GM18909 (cell line): ENCODE measurements around the gene HSF2.

Experiments
- ATAC-seq: cut with Tn5 transposase; IDR thresholded peaks from one replicate; pipeline ENCODE4 v1.9.1; 2021; ENCODE audit warnings: mild to moderate bottlenecking; ENCODE audit not compliant: unreplicated experiment, poor library complexity

HSF2 gene

GRCh38 chr6:122399348-122400120 lies at the start of gene HSF2:
Gene HSF2 (plus strand): TSS chr6:122399652. CDS start chr6:122399738, 86 bp downstream.
- peak; percentile 99 for ATAC-seq

- no peak for ATAC-seq
These were observed 46.3 kb upstream of the HSF2 start for GRCh38 chr6:122352981-122353664.

DNA sequence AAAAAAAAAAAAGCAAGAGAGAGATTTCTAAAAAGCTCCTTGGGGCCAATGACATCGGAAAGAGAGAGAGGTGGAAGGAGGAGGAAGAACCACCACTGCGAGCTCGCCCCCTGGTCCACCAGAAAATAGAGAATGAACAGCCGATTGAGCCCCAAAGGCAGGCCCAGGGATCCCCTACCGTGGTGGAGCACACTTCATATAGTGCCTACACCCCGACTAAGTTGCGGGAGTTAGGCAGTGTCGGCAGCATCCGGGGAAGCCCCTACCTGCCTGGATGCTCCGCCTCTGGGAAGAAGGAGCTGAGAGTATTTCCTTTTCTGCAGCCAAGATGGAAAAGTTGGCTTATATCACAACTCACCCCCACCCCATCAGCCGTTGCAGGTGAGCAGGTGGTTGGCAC lies 38.6 kb upstream of the HSF2 start:
- ATAC-seq: no peak

- no peak for ATAC-seq
These were observed 38.0 kb upstream of the HSF2 start for GRCh38 chr6:122361314-122361979.

DNA sequence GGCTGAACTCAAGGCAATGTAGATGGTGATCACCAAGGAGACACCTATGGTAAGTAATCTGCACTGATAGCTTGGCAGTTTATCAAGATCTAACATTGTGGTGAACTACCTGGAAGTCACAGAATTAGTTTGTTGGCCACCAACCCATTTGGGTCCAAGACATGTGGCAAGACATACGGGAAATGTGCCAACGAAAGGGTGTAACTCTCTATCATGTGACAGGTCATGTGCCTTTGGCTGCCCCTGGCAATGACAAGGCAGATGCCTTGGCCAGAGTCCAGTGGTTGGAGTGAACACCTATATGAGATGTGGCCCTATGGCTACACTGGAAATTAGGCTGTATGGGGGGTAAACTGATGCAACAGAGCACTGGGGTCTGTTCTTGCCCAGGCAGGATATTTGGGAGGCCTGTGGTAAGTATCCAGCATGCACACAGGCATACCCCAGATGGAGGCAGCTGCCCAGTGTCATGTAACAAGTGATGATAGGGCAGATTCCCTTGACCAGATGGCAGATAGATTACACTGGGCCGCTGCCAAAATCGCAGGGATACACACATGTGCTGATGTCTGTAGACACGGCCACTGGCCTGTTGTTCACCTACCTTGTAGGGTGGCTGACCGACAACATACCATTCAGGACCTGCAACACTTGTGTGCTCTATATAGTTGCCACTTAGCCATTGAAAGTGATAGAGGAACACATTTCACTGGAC lies 35.5 kb upstream of the HSF2 start:
- ATAC-seq: no peak

DNA sequence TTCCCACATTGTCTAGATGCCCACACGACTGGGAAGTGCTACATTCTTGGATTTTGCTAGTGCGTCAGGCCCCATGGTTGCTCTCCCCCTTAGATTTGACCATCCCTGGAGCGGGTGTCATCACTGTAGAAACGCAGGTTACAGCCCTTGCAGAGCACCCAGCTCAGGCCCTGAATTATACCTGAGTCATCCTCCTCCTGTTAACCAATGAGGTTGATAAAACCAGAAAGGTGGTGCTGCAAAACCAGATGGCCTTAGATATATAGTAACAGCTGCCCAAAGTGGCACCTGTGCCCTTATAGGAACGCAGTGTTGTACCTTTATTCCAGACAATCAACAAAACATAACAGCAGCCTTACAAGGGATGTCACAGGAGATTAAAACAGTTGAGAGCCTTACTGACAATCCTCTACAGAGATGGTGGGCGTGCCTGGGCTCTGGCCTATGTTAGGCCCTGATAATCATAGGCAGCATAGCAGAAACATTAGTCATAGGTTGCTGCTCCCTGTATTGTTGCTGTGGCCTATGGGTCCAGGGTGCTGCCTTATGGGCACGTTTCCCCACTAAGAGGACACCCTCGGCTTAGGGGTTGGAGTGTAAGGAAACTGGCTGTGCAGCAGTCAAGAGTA lies 33.6 kb upstream of the HSF2 start:
- ATAC-seq: no peak

GRCh38 chr6:122367171-122367570 lies 32.3 kb upstream of the HSF2 start:
- no peak for ATAC-seq

GRCh38 chr6:122369536-122369935 lies 29.9 kb upstream of the HSF2 start:
- no peak for ATAC-seq

- no peak for ATAC-seq
These were observed 26.8 kb upstream of the HSF2 start for GRCh38 chr6:122372647-122373046.

DNA sequence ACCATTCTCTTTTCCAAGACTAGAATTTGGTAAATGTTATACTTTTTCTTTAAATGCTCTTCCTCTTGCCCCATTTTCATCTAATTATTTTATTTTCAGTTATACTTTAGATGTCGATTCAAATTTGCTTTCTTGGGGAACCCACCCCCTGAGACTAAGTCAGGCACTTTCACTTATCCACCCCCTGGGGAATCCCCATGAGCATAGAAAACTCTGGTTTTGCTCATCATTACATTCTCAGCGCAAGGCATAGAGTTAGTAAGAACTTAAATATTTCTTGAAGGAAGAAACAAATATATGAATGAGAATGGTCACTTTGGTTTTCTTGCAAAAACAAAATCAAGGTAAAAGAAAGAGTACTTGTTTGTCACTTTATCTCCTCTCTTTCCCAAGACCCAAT lies 25.1 kb upstream of the HSF2 start:
- no peak for ATAC-seq

- ATAC-seq: no peak
These were observed 23.2 kb upstream of the HSF2 start for GRCh38 chr6:122376246-122376645.

GRCh38 chr6:122381494-122382265 lies 17.8 kb upstream of the HSF2 start:
- ATAC-seq: peak; percentile 100

DNA sequence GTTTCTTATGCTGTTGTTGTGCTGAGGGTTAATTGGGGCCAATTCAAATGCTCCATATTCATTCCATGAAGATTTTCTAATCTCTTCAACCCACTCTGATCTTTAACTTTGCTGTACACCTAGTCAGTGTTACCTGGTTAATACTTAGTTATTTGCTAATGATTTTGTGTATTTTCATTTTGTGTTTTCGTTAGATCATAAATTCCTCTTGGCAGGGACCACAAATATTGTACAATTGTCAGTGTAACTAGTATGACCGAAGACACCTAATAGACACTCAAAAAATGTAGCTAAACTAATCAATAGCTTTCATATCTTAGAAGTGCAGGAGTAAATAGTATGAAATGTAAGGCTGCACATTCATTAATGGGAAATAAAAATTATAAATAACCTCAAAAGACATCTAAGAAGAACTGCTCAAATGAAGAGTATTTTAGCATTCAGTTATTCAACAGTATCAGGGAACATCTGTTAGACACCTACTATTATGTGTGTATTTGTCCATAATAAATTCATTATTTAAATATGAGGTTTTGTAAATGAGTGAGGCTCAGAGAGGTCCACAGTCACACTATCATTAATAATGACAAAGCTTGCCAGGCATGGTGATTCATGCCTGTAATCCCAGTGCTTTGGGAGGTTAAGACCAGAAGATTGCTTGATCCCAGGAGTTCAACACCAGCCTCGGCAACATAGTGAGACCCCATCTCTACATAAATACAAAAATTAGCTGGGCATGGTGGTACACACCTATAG lies 13.4 kb upstream of the HSF2 start:
- ATAC-seq: no peak

- no peak for ATAC-seq
These were observed 10.5 kb upstream of the HSF2 start for GRCh38 chr6:122388945-122389344.

- ATAC-seq: no peak
These were observed 9.6 kb upstream of the HSF2 start for GRCh38 chr6:122389704-122390372.

DNA sequence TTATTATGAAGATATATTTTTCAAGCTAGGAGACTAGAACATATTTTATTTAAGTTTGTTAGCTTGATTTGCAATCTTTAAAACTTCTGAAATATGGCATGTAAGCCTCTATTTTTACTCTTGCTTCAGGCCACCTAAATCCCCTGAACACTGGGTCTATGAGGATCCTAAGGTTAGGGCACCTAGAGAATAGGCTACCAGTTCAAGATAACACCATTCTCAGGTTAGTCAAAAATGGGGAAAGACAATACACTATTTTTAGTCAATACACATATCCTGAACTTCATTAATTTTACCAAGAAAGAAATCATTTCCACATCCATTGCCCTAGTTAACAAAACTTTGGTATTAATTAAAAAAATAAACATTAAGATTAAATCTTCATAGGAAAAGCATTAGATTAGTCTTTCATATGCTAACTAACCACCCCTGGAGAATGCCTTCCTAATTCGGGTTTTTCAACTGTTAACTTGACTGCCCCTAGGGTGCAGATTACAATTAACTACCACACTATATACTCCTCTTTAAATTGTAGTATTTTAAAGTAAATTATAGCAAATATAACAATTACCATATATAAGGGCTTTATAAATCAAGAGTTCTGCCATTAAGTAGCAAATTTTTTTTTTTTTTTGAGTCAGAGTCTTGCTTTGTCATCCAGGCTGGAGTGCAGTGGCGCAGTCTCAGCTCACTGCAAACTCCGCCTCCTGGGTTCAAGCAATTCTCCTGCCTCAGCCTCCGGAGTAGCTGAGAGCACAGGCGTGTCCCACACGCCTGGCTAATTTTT lies 6.7 kb upstream of the HSF2 start:
- no peak for ATAC-seq

GRCh38 chr6:122393351-122393896 lies 6.0 kb upstream of the HSF2 start:
- no peak for ATAC-seq
